CD4-positive, alpha-beta T cell (primary cell): Measurements from ENCODE around the gene MSH3. TPM values are rescaled to one million over a fixed set of nuclear protein-coding genes. Genes with fewer than 3 reads are reported as not detected.

ENCODE experiments used
- ATAC-seq: fragments of 200-7000 bp; cut with Tn5 transposase; one replicate; pipeline ENCODE4 v1.10.0; 2022; ENCODE audit warnings: mild to moderate bottlenecking; ENCODE audit not compliant: poor library complexity
- CTCF ChIA-PET: fragments of 350-600 bp; sonication (Branson Sonifier 250); formaldehyde crosslinking; loops from one replicate; lab custom pipeline; 2021; ENCODE audit warnings: antibody characterized with exemption, inconsistent platforms; lab: Charles Lee
- POLR2A ChIA-PET: fragments of 350-600 bp; sonication (Branson Sonifier 250); formaldehyde crosslinking; loops from one replicate; lab custom pipeline; 2021; ENCODE audit warnings: antibody characterized with exemption, inconsistent platforms; lab: Charles Lee
- DNase-seq, 14 experiments: peaks; one replicate each; pipeline ENCODE4 v3.0.0-alpha.2; 2013 to 2020; ENCODE audit warnings: mixed read lengths in 2 of 14
- H3K27ac ChIP-seq, 2 donors: one replicate each; pipeline versions ENCODE4 v1.5.1 to v1.7.0; 2013; ENCODE audit warnings: low read length in 2 of 2, low read depth in 1 of 2, mild to moderate bottlenecking in 1 of 2
- H3K27me3 ChIP-seq, 2 experiments: 1 replicate in 1 of 2; 2 replicates in 1 of 2; pipeline versions ENCODE4 v1.6.1 to v1.7.0; 2013; ENCODE audit warnings: low read length in 2 of 2, control low read depth in 1 of 2, mild to moderate bottlenecking in 1 of 2, moderate library complexity in 1 of 2; ENCODE audit not compliant: insufficient read depth in 2 of 2, control insufficient read depth in 1 of 2
- H3K36me3 ChIP-seq: one replicate; pipeline ENCODE4 v1.6.1; 2013; ENCODE audit warnings: low read length, control low read depth; ENCODE audit not compliant: insufficient read depth
- H3K4me1 ChIP-seq: one replicate; pipeline ENCODE4 v1.6.1; 2013; ENCODE audit warnings: low read length, control low read depth; ENCODE audit not compliant: insufficient read depth
- H3K4me3 ChIP-seq: one replicate; pipeline ENCODE4 v1.5.1; 2013; ENCODE audit warnings: mild to moderate bottlenecking, low read length, moderate library complexity
- H3K9me3 ChIP-seq, 2 experiments: 1 replicate in 1 of 2; 2 replicates in 1 of 2; pipeline versions ENCODE4 v1.6.1 to v1.7.0; 2013; ENCODE audit warnings: low read length in 2 of 2, mild to moderate bottlenecking in 2 of 2, control low read depth in 1 of 2, moderate library complexity in 1 of 2; ENCODE audit not compliant: control insufficient read depth in 1 of 2, insufficient read depth in 1 of 2
- H3K27ac Mint-ChIP-seq: one replicate; pipeline ENCODE4 v1.8.0; 2020; ENCODE audit warnings: mixed read lengths
- H3K27me3 Mint-ChIP-seq: one replicate; pipeline ENCODE4 v1.8.0; 2021; ENCODE audit warnings: mixed read lengths
- H3K36me3 Mint-ChIP-seq: one replicate; pipeline ENCODE4 v1.8.0; 2021; ENCODE audit warnings: low read depth, mixed read lengths
- H3K4me1 Mint-ChIP-seq: one replicate; pipeline ENCODE4 v1.8.0; 2021; ENCODE audit warnings: low read depth, mixed read lengths
- H3K4me3 Mint-ChIP-seq: one replicate; pipeline ENCODE4 v1.8.0; 2020; ENCODE audit warnings: mild to moderate bottlenecking, mixed read lengths
- H3K9me3 Mint-ChIP-seq: one replicate; pipeline ENCODE4 v1.8.0; 2020; ENCODE audit warnings: mixed read lengths
- intact Hi-C, 2 experiments: fragments of 100-400 bp; cut with DNase I in 1 of 2; cut with micrococcal nuclease in 1 of 2; formaldehyde crosslinking; loops; one replicate each; pipeline versions ENCODE4 v1.15.1 to v1.9.0; 2023 to 2025; cut with DNase I, micrococcal nuclease
- total RNA-seq, 174 experiments: library from RNA in 2 of 174; stranded (reverse) in 2 of 174; gene quantifications; one replicate each; pipeline ENCODE4 v1.2.3 and lab custom pipeline; 2021 to 2026
- TF ChIP-seq, protein P1 (sequence below): fragments of 200-600 bp; IDR thresholded peaks from one replicate; pipeline ENCODE4 v1.8.0; 2022; ENCODE audit warnings: antibody characterized with exemption, mild to moderate bottlenecking

MSH3 gene
- total RNA-seq, 2 experiments from 2014 or later: 11.3 to 13.0 TPM

DNA sequence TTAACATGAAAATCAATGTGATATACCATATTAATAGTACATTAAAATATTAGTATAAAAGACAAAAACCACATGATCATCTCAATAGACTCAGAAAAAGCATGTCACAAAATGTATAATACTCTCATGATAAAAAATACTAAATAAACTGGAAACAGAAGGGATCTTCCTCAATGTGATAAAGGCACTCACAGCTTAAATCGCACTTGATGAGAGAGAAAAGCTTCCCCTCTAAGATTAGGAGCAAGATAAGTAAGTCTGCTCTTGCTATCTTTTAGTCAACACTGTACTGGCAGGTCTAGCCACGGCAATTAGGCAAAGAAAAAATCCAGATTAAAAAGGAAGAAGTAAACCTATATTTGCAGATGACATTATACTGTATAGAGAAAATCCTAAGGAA is 21.8 kb upstream of the MSH3 start:
- Mint-ChIP-seq H3K4me1 (no peaks in the 10 kb centered on the region), H3K9me3 (no peaks in the 10 kb centered on the region), H3K4me3 (no peak overlapping the region), H3K27me3 (no peaks in the 10 kb centered on the region), H3K36me3 (peaks cover 59% of the 10 kb centered on the region), H3K27ac (no peak overlapping the region)
- POLR2A ChIA-PET: no interaction called here
- intact Hi-C loops: no loop called here
- no peak overlapping the region for H3K4me3 ChIP-seq
- ATAC-seq (no peak), DNase-seq (no peak)
- TF ChIP-seq, protein P1, sequence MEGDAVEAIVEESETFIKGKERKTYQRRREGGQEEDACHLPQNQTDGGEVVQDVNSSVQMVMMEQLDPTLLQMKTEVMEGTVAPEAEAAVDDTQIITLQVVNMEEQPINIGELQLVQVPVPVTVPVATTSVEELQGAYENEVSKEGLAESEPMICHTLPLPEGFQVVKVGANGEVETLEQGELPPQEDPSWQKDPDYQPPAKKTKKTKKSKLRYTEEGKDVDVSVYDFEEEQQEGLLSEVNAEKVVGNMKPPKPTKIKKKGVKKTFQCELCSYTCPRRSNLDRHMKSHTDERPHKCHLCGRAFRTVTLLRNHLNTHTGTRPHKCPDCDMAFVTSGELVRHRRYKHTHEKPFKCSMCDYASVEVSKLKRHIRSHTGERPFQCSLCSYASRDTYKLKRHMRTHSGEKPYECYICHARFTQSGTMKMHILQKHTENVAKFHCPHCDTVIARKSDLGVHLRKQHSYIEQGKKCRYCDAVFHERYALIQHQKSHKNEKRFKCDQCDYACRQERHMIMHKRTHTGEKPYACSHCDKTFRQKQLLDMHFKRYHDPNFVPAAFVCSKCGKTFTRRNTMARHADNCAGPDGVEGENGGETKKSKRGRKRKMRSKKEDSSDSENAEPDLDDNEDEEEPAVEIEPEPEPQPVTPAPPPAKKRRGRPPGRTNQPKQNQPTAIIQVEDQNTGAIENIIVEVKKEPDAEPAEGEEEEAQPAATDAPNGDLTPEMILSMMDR: no peak
- no peaks in the 10 kb centered on the region for H3K9me3 ChIP-seq
- CTCF ChIA-PET: no interaction called here
- peaks cover 21% of the 10 kb centered on the region for H3K36me3 ChIP-seq
- H3K27ac ChIP-seq: no peak overlapping the region
- H3K4me1 ChIP-seq: no peaks in the 10 kb centered on the region
- no peaks in the 10 kb centered on the region for H3K27me3 ChIP-seq

DNA sequence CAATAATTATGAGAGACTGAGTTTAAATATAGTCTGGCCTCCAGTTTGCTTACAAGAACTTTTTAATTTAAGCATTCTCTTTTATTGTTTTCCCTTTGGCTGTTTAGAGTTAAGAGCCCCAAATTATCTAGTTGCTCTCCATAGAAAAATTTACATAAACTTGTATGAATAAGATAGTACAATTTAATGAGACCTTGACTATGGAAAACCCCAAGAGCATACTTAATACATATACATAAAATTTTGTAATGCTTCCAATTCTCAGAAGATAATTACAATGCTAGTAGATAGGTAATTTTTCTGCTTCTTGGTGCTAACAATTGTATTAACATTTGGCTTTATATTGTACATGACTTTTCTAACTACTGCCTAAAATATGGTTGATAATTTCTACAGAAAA is 20.3 kb upstream of the MSH3 start:
- Mint-ChIP-seq H3K36me3 (peaks cover 70% of the 10 kb centered on the region), H3K9me3 (no peaks in the 10 kb centered on the region), H3K4me3 (no peak overlapping the region), H3K4me1 (no peaks in the 10 kb centered on the region), H3K27me3 (no peaks in the 10 kb centered on the region), H3K27ac (no peak overlapping the region)
- intact Hi-C loops: no loop called here
- TF ChIP-seq, protein P1: no peak
- H3K36me3 ChIP-seq: peaks cover 30% of the 10 kb centered on the region
- H3K27ac ChIP-seq: no peak overlapping the region
- DNase-seq (no peak), ATAC-seq (no peak)
- H3K27me3 ChIP-seq: no peaks in the 10 kb centered on the region
- no peaks in the 10 kb centered on the region for H3K9me3 ChIP-seq
- ChIA-PET POLR2A (no interaction called here), CTCF (no interaction called here)
- H3K4me3 ChIP-seq: no peak overlapping the region
- no peaks in the 10 kb centered on the region for H3K4me1 ChIP-seq

DNA sequence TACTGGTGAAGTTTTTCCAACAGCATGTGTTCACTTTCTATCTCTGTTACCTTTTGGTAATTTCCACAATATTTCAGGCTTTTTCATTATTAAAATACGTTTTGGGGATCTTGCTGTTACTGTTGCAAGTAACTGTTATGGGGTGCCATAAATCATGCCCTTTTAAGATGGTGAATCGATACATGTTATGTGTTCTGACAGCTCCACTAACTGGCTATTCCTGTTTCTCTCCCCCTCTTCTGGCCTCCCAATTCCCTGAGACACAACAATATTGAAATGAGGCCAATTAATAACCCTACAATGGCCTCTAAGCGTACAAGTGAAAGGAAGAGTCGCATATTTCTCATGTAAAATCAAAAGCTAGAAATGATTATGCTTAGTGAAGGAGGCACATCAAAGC is 13.1 kb upstream of the MSH3 start:
- Mint-ChIP-seq H3K27me3 (no peaks in the 10 kb centered on the region), H3K27ac (no peak overlapping the region), H3K4me3 (no peak overlapping the region), H3K36me3 (peaks cover 86% of the 10 kb centered on the region), H3K4me1 (no peaks in the 10 kb centered on the region), H3K9me3 (no peaks in the 10 kb centered on the region)
- no peak for ATAC-seq
- Histone ChIP-seq H3K4me3 (no peak overlapping the region), H3K36me3 (peaks cover 50% of the 10 kb centered on the region), H3K9me3 (no peaks in the 10 kb centered on the region), H3K27me3 (no peaks in the 10 kb centered on the region), H3K27ac (no peak overlapping the region), H3K4me1 (no peaks in the 10 kb centered on the region)
- POLR2A ChIA-PET: interaction anchor here (1.2 kb wide), 1 partner anchor 14 kb away, joined by 5 read pairs; the partner anchor contains the start of genes DHFR and MSH3
- no peak for DNase-seq
- CTCF ChIA-PET: no interaction called here
- intact Hi-C loops: no loop called here
- TF ChIP-seq, protein P1: no peak
